Caco-2 (cell line): ENCODE data around the gene ANO10. TPM values are rescaled to one million over a fixed set of nuclear protein-coding genes. Genes with fewer than 3 reads are reported as not detected.

Source experiments
- BruUV-seq: library from RNA; stranded (reverse); fragments of 400-500 nt; replicated peaks from 2 replicates; lab custom pipeline; 2021; lab: Mats Ljungman, UMichigan
- CTCF ChIA-PET: fragments of 300-600 bp; sonication (Branson Sonifier 250); formaldehyde crosslinking; loops from one replicate; lab custom pipeline; 2022; ENCODE audit warnings: antibody characterized with exemption; lab: Charles Lee
- POLR2A ChIA-PET: fragments of 300-600 bp; sonication (Branson Sonifier 250); formaldehyde crosslinking; loops from one replicate; lab custom pipeline; 2022; ENCODE audit warnings: antibody characterized with exemption; lab: Charles Lee
- DNase-seq, 2 experiments: peaks; one replicate each; pipeline versions ENCODE4 v3.0.0 to v3.0.0-alpha.2; 2020 to 2022
- H3K27me3 ChIP-seq: replicated peaks from 2 replicates; pipeline ENCODE4 v1.6.0; 2011; ENCODE audit warnings: low read length; ENCODE audit not compliant: control insufficient read depth, insufficient read depth
- H3K36me3 ChIP-seq: 2 replicates; pipeline ENCODE4 v1.5.1; 2011; ENCODE audit warnings: low read length; ENCODE audit not compliant: control insufficient read depth, insufficient read depth
- H3K4me1 ChIP-seq: fragments of 250-450 bp; sonication (Bioruptor Pico); 2 replicates; pipeline ENCODE4 v1.5.1; 2020; ENCODE audit warnings: mild to moderate bottlenecking
- H3K4me3 ChIP-seq: 2 replicates; pipeline ENCODE4 v1.5.1; 2011; ENCODE audit warnings: low read depth, mild to moderate bottlenecking, control low read depth, low read length
- H3K9me3 ChIP-seq: fragments of 250-450 bp; sonication (Bioruptor Pico); 2 replicates; pipeline ENCODE4 v1.5.1; 2020; ENCODE audit warnings: mild to moderate bottlenecking, moderate library complexity
- H3K27ac Mint-ChIP-seq: one replicate; pipeline ENCODE4 v1.8.0; 2022; ENCODE audit warnings: mixed read lengths; ENCODE audit not compliant: unreplicated experiment
- H3K27me3 Mint-ChIP-seq: one replicate; pipeline ENCODE4 v1.8.0; 2022; ENCODE audit warnings: mixed read lengths; ENCODE audit not compliant: insufficient read depth, unreplicated experiment
- H3K36me3 Mint-ChIP-seq: one replicate; pipeline ENCODE4 v1.8.0; 2022; ENCODE audit warnings: mild to moderate bottlenecking, mixed read lengths; ENCODE audit not compliant: insufficient read depth, unreplicated experiment
- H3K4me1 Mint-ChIP-seq: one replicate; pipeline ENCODE4 v1.8.0; 2022; ENCODE audit warnings: low read depth, mixed read lengths; ENCODE audit not compliant: unreplicated experiment
- H3K4me3 Mint-ChIP-seq: one replicate; pipeline ENCODE4 v1.8.0; 2022; ENCODE audit warnings: mild to moderate bottlenecking, moderate library complexity, mixed read lengths; ENCODE audit not compliant: unreplicated experiment
- H3K9me3 Mint-ChIP-seq: one replicate; pipeline ENCODE4 v1.8.0; 2022; ENCODE audit warnings: mixed read lengths; ENCODE audit not compliant: unreplicated experiment
- CTCF ChIP-seq, 2 experiments: fragments of 200-600 bp in 1 of 2; IDR thresholded peaks; 1 replicate in 1 of 2; 2 replicates in 1 of 2; pipeline versions ENCODE4 v1.5.1 to v1.8.0; 2011 to 2022; ENCODE audit warnings: antibody characterized with exemption in 1 of 2, control low read depth in 1 of 2, inconsistent platforms in 1 of 2, low read depth in 1 of 2, low read length in 1 of 2, mild to moderate bottlenecking in 1 of 2, moderate library complexity in 1 of 2; ENCODE audit not compliant: insufficient read depth in 1 of 2, severe bottlenecking in 1 of 2, unreplicated experiment in 1 of 2
- intact Hi-C: fragments of 100-400 bp; cut with micrococcal nuclease; formaldehyde crosslinking; loops from one replicate; pipeline ENCODE4 v1.10.0; 2022; ENCODE audit not compliant: unreplicated experiment
- total RNA-seq: library from RNA; stranded (reverse); gene quantifications from 2 replicates; pipeline ENCODE4 v1.2.3, GENCODE V29; 2022

Gene ANO10
- total RNA-seq, 1 experiment from 2014 or later, result 24.1 TPM

GRCh38 chr3:43615133-43615532, 6.7 kb downstream of the ANO10 start:
- no peaks in the 10 kb centered on the region for H3K9me3 Mint-ChIP-seq
- TF ChIP-seq CTCF (IDR thresholded peaks at IDR 0.05; ENCODE audit: insufficient read depth in 1 of 2, low read depth in 1 of 2, low read length in 1 of 2, severe bottlenecking in 1 of 2, unreplicated experiment in 1 of 2), result no peak
- no peaks in the 10 kb centered on the region for H3K27me3 ChIP-seq
- H3K4me3 Mint-ChIP-seq, result no peak overlapping the region
- H3K4me1 Mint-ChIP-seq, result peaks cover 4% of the 10 kb centered on the region
- no peaks in the 10 kb centered on the region for H3K9me3 ChIP-seq
- H3K4me1 ChIP-seq, result no peaks in the 10 kb centered on the region
- CTCF ChIA-PET, result no interaction called here
- H3K4me3 ChIP-seq, result no peak overlapping the region
- BruUV-seq, result no TSS peak
- H3K36me3 ChIP-seq, result no peaks in the 10 kb centered on the region
- H3K36me3 Mint-ChIP-seq, result no peaks in the 10 kb centered on the region
- POLR2A ChIA-PET, result no interaction called here
- intact Hi-C loops, result no loop called here
- DNase-seq, result no peak
- H3K27ac Mint-ChIP-seq, result no peak overlapping the region
- no peaks in the 10 kb centered on the region for H3K27me3 Mint-ChIP-seq

DNA sequence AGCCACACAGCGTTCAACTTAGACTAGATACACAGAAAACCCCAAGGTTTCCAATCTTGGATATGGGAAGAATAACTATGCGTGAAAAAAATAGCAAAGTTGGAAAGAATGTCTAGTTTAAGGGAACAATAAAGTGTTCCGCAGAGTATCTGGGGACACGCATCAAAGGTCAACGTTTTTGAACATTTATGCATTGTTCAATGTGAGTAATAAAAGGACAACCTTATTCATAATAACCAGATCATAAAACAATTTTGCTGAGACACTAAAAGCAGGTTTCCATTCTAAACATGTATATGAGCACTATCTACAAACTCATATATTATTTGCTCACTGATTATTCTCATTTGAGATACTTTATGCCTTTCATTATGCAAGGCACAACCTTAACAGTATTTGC, 7.8 kb downstream of the ANO10 start:
- Mint-ChIP-seq H3K27me3 (no peaks in the 10 kb centered on the region), H3K9me3 (no peaks in the 10 kb centered on the region), H3K4me3 (no peak overlapping the region), H3K4me1 (peaks cover 4% of the 10 kb centered on the region), H3K27ac (no peak overlapping the region), H3K36me3 (no peaks in the 10 kb centered on the region)
- H3K36me3 ChIP-seq, result no peaks in the 10 kb centered on the region
- ChIA-PET CTCF (no interaction called here), POLR2A (no interaction called here)
- BruUV-seq, result no TSS peak
- DNase-seq, result no peak
- no peak for TF ChIP-seq CTCF (IDR thresholded peaks at IDR 0.05; ENCODE audit: insufficient read depth in 1 of 2, low read depth in 1 of 2, low read length in 1 of 2, severe bottlenecking in 1 of 2, unreplicated experiment in 1 of 2)
- H3K4me3 ChIP-seq, result no peak overlapping the region
- intact Hi-C loops, result no loop called here
- H3K27me3 ChIP-seq, result no peaks in the 10 kb centered on the region
- H3K9me3 ChIP-seq, result no peaks in the 10 kb centered on the region
- H3K4me1 ChIP-seq, result no peaks in the 10 kb centered on the region

- no peak overlapping the region for H3K27ac Mint-ChIP-seq
- POLR2A ChIA-PET, result no interaction called here
Observed at GRCh38 chr3:43612419-43612818, 9.4 kb downstream of the ANO10 start.

More at GRCh38 chr3:43612419-43612818, 9.4 kb downstream of the ANO10 start:
- BruUV-seq, result no TSS peak
- peaks cover 4% of the 10 kb centered on the region for H3K4me1 Mint-ChIP-seq
- H3K9me3 ChIP-seq, result no peaks in the 10 kb centered on the region
- no peaks in the 10 kb centered on the region for H3K4me1 ChIP-seq
- no peaks in the 10 kb centered on the region for H3K36me3 ChIP-seq
- no peaks in the 10 kb centered on the region for H3K27me3 ChIP-seq
- H3K9me3 Mint-ChIP-seq, result no peaks in the 10 kb centered on the region
- no peak overlapping the region for H3K4me3 ChIP-seq
- H3K36me3 Mint-ChIP-seq, result no peaks in the 10 kb centered on the region
- no peak overlapping the region for H3K4me3 Mint-ChIP-seq
- intact Hi-C loops, result no loop called here
- H3K27me3 Mint-ChIP-seq, result no peaks in the 10 kb centered on the region
- TF ChIP-seq CTCF (IDR thresholded peaks at IDR 0.05; ENCODE audit: insufficient read depth in 1 of 2, low read depth in 1 of 2, low read length in 1 of 2, severe bottlenecking in 1 of 2, unreplicated experiment in 1 of 2), result no peak
- DNase-seq, result no peak
- CTCF ChIA-PET, result no interaction called here
